GM19372 (cell line): ENCODE measurements around the gene POM121.
"Not testable (repeated sequence)": the region's sequence is repeated elsewhere in the genome, so short reads cannot be mapped to it uniquely, and the experiment has no call there.

Source experiments
- ATAC-seq: cut with Tn5 transposase; IDR thresholded peaks from one replicate; pipeline ENCODE4 v1.9.1; 2021; ENCODE audit warnings: mild to moderate bottlenecking, low read depth, moderate library complexity; ENCODE audit not compliant: unreplicated experiment

POM121 gene

DNA sequence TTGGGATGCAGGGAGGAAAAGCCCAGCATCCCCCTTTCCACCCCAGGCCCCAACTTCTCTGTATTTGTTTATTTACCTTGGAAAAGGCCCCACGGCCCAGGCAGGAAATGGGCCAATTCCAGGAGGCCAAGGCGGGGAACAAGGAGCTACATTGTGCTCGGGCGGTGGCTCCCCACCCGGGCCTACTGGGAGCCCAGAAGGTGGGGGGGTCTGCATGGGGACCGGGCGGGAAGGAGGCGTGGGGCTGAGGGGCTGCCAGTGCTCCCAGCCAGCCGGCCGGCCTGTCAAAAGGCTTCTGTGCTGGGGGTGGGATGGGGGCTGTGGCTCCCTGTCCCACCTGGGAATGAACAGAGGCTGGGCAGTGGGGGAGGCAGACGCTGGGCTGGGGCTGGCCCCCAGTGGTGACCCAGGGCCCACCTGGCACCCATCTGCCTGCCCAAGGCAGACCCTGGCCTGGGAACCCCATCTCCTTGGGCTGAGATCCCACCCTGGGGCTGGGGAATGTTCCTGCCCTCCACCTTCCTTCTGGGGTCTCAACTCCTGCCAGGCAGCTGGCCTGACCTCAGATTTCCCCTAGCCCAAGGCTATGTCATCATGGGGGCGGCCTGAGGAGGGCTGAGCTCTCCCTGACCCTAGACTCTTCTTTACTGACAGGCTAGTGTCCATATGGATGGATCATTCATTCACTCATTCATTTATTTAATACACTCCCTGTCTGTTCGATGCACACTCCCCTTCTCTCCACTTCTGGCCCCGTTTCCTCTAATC is 65.4 kb downstream of the POM121 start:
- not testable (repeated sequence) for ATAC-seq

DNA sequence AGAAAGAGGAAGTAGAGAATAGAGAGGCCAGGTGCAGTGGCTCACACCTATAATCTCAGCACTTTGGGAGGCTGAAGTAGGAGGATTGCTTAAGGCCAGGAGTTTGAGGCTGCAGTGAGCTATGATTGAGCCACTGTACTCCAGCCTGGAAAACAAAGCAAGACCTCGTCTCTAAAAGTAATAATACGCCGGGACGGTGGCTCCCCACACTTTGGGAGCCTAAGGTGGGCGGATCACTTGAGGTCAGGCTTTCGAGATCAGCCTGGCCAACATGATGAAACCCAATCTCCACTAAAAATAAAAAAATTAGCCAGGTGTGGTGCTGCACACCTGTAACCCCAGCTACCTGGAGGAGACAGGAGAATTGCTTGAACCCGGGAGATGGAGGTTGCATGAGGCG is 70.6 kb downstream of the POM121 start:
- ATAC-seq: not testable (repeated sequence)

- ATAC-seq: not testable (repeated sequence)
These were observed 72.6 kb downstream of the POM121 start for GRCh38 chr7:72997447-72997846.

GRCh38 chr7:72997887-72998468 is 73.1 kb downstream of the POM121 start:
- ATAC-seq: not testable (repeated sequence)
